HG03039 (cell line): ENCODE data around the gene NCKAP5.

ENCODE experiments used
- ATAC-seq: cut with Tn5 transposase; IDR thresholded peaks from one replicate; pipeline ENCODE4 v1.9.1; 2021; ENCODE audit warnings: mild to moderate bottlenecking, moderate library complexity; ENCODE audit not compliant: unreplicated experiment

Gene NCKAP5

DNA sequence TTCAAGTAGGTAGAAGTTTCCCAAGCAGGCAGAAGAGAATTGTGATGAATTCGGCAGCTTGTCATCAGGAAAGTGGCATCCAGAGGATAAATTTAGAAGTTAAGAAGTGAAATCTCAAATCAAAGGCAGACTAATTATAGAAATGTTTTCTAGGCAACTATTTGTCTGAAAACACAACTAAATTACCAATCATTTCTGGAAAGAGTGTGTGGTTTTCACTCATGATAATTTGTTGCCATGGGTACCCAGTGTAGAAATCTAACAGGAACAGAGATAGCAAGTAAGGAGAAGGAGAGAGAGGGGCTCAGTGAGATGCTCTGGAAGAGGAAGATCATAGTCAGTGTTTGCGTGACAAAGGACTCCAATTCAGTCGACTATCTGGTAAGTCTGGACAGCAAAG, 208.1 kb downstream of the NCKAP5 start:
- no peak for ATAC-seq

DNA sequence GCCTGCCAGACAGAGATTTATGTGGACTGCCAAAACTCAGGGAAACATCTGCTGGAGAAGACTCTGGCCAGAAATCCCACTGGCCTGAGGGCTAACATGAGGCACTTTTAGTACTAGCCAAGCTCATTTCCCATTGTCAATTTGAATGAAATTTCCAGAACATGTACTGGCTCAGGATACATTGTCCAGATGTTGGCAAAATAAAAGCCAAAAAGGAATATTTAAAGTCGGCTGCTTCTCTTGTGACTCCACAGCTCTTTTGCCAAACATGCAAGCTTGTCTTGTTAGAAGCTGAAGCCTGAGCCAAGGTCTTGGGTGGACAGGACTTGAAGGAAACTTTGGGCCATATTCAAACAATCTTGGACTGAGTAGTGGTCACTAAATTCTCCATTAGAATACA, 215.5 kb downstream of the NCKAP5 start:
- no peak for ATAC-seq

DNA sequence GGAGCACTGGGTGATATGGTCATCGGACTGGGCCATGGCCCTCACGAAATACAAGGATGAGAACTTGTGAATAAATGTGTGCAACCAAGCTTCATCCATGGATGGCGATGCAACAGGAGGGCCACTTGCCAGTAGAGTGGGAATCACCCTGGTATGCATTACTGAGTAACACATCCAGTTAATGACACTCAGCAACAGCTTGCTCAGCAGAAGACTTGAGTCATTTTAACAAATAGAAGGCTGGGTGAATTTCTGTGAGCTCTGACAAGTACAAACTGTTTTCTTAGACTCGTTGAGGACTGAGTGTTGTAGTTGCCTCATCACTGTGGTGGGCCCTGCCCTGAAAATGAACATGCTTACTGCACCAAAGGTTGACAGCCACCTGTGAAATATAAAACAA, 221.6 kb downstream of the NCKAP5 start:
- ATAC-seq: no peak

DNA sequence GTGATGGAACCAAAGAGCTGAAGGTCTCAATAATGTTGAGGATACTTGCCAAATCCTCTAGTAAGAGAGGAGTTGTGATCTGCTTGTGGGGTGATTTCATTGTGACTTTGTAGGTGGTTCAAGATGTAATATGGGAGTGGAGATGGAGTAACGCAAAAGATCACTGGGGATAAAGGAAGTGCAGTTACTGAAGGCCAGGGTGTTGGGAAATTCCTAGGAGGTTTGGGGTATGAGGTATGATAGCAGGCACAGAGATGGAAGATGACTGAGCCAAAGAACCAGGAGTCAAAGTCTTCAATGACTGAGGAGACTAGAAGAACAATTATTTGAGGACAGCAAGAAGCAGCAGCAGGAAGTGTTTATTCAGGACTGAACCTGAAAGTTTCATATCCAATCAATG, 222.6 kb downstream of the NCKAP5 start:
- no peak for ATAC-seq

DNA sequence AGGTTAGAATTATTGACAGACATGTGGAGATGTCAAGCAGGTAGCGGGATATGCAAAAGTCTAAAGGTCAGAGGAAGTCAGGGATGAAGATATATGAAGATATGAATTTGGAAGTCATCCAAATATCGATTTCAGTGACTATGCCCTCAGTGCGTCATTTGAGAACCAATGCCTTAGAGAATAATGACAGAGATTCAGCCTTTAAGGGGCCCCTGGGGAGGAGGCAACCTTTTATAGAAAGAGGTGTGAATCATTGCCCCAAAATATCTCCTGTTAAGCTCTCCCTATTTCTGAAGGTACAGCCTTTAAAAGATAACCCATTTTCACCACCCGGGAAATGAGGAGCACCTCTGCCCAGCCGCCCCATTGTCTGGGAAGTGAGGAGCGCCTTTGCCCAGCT, 223.4 kb downstream of the NCKAP5 start:
- no peak for ATAC-seq

DNA sequence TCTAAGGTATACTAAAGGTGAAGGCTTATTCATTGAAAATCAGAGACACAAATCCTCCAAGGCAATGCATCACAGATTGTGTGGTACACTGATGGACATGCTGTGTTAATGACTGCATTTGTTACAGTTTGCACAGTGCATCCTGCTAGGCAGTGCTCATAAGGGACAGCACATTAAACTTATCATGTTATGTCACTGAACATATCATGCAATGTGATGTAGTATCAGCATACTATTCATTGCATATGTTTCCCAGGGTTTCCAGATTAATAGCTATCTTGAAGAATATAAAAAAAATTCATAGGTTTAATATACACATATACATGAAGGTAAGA, 225.3 kb downstream of the NCKAP5 start:
- no peak for ATAC-seq

DNA sequence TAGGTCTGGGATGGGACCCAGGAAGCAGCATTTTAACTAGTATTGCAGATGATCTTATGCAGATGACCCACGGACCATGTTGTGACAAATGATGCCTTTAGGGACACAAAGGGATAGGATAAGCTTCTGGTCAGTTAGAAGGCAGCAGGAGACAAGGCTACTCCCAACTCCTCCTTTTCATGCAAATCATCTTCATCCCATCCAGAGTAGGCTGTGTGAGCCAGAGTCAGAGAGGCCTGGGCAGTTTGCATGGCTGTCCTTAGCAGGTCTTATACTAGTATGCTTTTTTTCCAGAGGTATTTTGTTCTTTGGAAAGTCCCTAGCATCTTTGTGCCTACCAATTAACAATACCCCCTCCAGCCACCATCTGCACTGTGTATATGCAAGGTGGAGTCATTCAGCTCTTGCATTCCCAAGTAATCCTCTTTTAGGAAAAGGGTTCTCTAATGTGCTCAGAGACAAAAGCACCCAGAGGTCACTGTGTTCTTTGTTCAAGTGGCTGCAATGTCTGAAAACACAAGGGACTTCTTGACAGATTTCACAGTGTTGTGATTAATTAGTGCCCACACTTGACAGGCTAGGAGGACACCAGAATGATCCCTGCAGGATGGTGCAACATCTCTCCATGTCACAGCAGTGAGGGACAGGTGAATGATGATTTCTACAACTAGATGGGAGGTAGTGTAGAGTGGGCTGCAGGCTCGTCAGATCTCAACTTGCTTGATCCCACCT, 225.8 kb downstream of the NCKAP5 start:
- ATAC-seq: no peak

DNA sequence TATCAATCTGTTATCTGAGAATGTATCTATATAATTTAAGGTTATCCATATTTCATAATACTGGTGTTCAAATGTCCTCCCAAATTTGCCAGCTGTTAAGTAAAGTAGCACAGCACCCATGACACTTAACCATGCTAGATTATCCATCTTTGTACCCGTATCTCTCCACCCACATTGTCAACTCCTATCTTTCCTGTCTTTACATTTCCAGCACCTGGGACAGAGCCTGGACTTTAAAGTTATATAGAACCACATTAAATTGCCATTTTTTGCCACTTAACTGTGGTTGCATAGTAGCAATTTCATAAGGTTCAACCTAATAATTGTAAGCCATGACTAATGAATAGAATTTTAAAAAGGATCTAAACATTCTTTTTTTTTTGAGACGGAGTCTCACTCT, 226.7 kb downstream of the NCKAP5 start:
- no peak for ATAC-seq

DNA sequence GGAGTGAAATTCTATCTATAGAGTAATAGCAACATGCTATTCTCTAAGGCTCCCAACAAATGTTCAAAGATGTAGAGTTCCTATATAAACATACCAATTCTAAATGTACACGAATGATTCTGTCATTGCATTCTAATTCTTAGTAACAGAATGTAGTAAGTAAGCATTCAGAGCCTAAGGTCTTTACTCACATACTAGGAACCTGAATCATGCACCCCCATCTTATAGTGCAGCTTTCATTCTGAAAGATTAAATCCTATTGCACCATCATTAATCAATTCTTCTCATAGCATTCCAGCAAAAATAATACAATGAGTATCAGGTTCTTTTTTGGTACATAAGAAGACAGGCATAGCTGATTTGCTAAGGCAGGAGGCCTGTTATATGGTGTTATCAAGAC, 230.0 kb downstream of the NCKAP5 start:
- ATAC-seq: no peak

DNA sequence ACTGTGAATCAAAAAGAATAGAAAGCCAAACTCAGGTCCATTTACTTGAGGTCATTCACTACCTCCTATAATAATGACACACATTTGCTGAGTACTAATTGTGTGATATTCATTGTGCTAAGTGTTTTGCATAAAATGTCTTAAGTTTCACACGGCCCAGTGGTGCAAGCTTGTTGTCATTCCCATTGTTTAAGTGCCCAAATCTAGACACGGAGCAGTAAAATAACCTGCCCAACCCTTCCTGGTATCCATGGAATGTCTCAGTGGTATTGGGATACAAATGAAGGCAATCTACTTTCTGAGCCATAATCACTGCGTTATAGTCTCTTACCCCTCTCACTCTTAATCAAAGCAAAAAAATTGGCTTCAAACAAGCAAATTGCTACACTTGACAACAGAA, 233.3 kb downstream of the NCKAP5 start:
- no peak for ATAC-seq

DNA sequence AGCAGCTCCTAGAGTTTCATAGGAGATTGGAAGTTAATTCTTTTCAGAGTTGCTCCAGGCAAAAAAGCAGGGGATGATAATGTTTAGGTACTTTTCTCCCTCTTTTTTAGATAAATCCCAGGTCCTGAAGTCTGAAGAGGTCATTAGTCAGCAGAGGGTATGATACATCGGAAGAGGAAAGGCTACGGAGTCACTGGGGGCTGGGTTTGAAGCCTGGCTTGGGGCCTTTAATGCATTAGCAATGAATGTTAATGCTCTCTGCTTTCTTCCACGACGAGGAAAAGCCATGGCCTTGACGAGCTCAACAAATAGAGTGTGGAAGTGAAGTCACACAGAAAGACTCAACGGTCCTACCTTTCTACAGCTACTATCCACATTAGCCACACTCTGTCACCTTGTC, 235.1 kb downstream of the NCKAP5 start:
- ATAC-seq: no peak

DNA sequence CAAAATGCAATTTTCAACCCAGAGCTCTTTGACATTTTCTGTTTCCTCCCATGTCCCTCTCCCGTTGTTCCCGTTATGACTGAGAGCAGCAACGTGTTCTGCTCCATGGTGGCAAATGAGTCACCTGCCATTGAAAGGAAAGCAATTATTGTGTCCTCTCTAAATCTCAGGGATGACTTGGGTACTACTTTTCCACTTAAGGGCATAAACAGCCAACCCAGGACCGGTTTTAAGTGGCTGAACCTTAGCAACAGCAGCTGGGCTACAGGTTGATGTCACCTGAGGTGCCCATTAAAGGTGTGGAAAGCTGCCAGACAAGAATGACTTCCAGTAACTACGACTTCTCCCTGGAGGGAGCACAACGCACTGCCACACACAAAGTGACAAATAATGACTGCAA, 236.8 kb downstream of the NCKAP5 start:
- ATAC-seq: no peak

DNA sequence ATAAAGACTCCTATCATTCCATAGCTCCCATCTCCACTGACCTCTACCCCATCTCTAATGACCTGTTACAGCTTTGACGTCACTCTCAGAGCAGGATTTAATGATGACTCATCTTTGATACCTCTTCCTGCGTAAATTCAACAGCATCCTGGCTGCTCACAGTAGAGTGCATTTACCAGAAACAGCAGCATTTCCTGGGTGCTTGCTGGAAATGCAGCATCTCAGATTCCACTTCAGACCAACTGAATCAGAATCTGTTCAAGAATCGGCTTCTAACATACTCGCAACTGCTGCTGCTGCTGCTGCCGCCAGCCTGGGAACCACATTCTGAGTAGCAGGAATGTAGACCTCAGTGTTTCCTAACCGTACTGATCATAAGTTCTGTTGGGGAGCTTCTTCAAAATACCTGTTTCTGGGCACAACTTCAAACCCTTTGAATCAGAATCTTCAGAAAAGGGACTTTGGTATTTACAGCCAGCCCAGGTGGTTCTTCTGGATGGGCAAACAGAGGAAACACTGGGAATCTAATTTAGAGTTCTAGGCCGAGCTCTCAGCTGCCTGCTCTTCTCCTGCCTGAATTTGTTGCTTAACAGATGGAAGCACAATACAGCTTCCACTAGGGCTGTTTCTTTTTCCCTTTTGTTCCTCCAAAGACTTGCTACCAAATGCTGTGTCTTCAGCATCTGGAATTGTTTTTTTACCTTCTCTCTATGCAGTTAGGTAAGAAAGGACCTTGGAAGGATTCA, 241.4 kb downstream of the NCKAP5 start:
- no peak for ATAC-seq

DNA sequence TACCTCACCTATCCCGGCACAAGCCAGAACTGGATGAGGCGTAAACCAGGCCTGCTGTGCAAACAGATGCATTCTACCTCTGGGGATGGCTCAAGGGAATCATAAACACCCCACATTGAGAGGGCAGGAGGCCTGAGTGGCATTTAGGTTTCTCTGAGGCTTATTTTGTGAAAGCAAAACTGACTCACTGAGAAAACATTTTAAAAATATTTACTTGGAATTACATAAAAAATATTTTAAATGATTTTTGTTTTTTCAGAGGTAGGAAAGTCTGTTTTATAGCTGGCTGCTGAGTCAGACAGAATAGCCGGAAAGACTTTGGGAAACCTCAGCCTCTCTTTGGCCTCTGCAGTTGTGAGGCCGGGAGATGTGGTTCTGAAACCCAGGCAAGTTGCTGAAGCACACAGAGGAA, 244.1 kb downstream of the NCKAP5 start:
- no peak for ATAC-seq

DNA sequence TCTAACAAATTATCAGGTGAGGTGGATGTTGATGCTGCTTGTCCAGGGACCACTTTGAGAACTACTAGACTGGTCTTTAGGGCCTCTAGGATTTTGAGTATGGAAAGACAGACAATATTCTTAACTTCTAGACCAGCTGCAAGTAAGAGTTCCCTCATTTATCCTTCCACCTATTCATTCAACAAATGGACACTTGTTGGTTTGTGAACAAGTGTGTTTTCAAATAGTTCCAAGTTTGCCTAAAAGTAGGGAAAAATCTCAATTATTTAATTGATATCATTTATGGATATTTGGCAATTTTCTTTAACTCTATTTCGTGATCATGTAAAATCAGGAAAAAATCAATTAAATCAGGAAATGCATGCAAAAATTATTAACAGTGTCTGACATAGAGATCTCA, 245.4 kb downstream of the NCKAP5 start:
- ATAC-seq: no peak

DNA sequence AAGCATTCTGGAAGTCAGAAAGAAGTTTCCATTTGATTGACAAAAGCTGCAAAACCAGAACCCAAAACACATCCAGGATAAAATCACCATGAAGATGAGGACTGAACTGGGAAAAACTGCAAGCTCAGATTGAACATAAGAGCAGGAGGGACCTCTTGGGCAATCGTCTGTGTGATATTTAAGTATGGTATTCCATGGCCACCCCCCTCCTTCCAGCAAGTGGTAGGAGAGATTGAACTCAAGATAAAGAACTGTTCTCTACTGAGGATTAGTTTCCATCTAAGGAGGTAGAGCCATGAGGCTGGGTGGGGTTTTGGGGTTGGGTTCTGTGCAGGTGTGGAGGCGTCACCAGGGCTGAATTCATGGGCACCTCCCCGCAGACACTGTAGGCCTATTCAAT, 251.1 kb downstream of the NCKAP5 start:
- ATAC-seq: no peak

DNA sequence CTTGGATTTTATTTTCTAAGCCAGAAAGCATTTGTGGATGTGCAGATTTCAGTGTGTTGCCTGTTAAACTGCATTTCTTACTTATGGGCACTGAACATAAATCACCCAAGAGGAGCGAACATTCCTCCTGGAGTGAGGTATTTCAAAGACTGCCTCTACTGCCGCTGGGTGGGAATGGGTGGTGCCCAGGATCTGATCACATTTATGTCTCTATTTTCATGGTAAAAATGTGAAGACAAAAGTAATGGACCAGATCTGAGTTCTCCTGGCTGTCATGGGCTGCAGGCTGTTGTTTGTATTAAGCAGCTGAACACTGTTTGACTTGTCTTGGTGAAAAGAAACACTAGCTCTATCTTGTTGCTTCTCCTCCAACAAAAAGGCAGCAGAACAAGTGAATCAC, 251.7 kb downstream of the NCKAP5 start:
- no peak for ATAC-seq

DNA sequence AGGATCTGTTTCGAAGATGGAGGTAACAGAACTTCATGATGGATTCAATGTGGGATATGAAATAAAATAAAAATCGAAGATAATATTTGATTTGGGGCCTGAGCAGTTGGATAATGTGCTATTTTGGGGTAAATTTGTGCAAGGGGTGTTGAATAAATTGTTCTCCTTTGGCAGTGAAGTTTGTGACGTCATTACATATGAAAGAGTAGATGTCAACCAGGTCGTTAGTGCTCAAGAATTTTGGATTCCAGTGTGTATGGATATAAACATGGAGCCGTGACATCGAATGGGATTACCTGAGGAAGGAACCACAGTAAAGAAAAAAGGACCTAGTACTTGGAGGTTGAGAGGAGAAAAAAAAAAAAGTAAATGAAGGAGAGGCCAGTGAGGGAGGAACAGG, 253.0 kb downstream of the NCKAP5 start:
- ATAC-seq: no peak

DNA sequence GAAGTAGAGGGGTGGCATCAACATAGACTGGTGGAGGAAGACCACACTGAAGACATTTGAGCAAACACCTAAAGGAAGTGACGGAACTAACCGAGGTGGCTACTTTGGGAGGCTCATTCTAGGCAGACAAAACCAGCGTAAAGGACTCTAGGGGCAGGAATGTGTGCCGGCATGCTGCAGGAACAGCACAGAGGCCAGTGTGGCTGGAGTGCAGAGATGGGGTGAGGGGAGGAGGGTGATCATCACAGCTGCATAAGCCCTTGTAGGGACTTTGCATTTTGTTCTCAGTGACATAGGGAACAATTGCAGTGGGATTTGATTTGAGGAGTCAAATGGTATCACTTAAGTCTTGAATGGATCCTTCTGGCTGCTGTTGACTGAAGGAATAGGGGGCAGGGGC, 253.5 kb downstream of the NCKAP5 start:
- no peak for ATAC-seq

DNA sequence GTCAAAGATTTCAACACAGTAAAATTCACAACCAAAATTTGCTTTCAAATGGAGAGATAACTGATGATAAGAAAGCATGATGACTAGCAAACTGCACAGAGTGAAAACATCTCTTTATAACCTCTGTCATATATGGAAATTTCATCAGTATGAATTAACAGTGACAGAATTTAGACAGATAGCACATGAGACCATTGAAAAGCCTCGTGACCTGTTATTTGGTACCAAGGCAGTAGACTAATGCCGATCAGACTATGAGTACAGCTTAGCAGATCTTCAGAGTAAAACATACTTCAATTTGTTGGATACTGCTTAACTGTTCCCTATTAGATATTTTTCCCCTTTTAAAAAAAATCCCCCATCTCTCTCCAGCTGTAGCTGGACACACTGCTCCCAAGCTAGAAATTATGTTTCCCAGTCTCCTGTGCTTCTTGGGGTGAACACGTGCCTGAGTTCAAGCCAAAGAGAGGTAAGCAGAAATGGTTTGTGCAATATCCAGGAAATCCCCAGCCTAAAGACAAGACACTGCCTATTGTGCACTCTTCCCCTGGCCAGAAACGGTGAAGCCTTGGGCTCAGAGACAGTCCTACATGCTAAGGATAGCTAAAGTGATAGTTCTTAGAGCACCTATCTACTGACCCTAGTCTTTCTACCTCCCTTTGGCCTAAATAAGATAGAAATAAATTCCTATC, 256.1 kb downstream of the NCKAP5 start:
- ATAC-seq: no peak

DNA sequence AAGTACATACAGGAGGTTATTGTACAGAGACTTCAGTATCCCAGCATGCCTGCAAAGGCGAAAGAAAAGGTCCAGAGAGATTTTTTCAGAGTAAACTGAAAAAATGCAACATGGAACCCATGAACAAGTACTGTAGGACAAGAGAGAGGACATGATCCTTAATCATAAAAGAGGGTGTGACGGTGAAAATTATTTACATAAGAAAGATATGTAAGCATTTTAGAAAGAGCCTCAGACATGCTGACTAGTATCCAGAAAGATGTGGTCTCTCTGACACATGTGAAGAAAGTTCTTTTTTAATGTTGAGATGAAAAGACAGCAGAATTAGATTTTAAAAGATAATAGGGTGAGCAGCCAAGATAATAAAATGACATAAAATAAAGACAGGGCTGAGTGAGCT, 262.0 kb downstream of the NCKAP5 start:
- ATAC-seq: no peak

DNA sequence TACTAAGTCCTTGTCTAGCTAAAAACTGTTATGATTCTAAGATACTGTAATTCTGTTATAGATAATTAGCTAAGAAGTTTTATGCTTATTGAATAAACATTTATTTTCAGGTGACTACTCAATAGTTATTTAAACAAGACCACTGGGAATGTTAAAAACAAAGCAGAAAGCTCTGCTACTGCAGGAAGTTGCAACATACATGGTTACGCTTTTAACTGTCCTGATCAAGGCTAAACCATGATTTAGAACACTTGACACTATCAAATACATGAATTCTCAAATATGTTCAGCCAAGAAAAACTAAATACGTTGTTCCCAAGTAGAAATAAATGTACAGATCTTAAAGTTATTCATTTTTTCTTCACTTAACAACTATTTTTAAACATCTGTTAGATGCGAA, 263.9 kb downstream of the NCKAP5 start:
- ATAC-seq: no peak
